ENCODE measurements around the gene DACT2. TPM values are rescaled to one million over a fixed set of nuclear protein-coding genes. Genes with fewer than 3 reads are reported as not detected.

The DACT2 gene
- total RNA-seq, 2 donors from 2014 or later, result not detected

DNA sequence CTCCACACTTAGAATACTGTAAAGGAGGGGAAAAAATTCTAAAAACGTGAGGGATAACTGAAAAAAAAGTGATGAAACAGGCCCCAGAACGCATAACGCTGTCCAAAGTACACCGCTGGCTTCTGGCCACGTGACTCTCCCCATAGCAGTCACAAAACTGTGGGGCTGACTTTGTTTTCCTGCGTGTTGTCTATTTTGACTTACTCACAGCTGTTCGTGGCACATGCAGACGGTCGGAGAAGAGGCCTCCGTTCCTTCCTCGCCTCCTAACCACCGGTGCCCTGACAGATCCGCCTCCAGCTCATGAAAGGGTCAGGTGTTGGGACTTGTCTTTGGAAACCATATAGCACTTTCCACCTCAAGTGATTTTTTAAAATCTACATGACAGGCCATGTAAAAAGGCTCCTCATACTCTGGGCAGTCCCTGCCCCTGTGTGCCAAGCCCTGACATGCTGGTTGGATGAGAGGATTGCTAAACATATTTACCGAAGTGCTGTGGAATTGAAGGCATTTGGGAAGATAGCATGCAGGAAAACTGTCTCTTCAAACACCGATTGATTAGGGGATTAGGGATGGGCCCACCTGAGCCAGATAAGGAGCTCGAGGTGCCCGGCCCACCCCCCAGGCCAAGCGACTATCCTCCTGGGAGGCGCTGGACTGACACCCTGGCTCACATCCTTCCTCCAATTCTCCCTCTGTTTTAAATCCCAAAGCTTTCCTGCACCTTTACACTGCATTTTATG is 54.8 kb downstream of the DACT2 start:
- no peak for ATAC-seq
- no peaks in the 10 kb centered on the region for H3K9me3 ChIP-seq (ENCODE audit: control insufficient read depth, low read length, poor library complexity, severe bottlenecking)

DNA sequence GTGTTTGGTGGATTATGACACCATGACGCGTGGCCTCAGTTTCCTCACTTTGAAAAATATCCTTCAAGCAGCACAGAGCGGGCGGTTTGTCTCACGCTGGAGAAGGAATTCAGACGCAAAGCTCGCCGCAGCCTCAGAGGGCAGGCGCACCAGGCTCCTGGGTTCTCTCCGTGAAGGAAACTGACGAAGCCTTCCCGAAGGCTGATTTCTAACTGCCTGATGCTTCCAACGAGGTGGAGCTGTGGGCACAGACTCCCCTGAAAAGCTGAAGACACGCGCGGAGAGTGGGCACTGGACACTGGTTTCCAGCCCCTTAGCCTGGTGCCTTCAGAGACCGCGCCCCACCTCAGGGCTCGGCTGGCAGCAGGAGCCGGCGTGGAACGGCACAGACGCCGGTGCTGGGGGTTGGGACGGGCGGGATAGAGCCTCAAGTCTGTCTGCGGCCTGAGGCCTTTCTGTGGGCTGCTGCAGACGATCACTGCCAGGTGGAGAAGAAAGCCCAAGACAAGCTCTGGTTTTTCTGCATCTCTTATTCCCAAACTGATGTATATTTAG is 56.1 kb downstream of the DACT2 start:
- Mint-ChIP-seq H3K4me3 (no peak overlapping the region), H3K4me1 (no peaks in the 10 kb centered on the region), H3K27me3 (peaks cover 6% of the 10 kb centered on the region), H3K36me3 (ENCODE audit: low read depth) (no peaks in the 10 kb centered on the region), H3K27ac (no peak overlapping the region)
- ATAC-seq (no peak), DNase-seq (no peak)
- H3K9me3 ChIP-seq (ENCODE audit: control insufficient read depth, low read length, poor library complexity, severe bottlenecking), result no peaks in the 10 kb centered on the region

More for the DNA sequence above, 54.8 kb downstream of the DACT2 start:
- Mint-ChIP-seq H3K27ac (no peak overlapping the region), H3K27me3 (peaks cover 6% of the 10 kb centered on the region), H3K4me1 (peaks cover 2% of the 10 kb centered on the region), H3K4me3 (no peak overlapping the region), H3K36me3 (ENCODE audit: low read depth) (no peaks in the 10 kb centered on the region)
- DNase-seq, result no peak

DNA sequence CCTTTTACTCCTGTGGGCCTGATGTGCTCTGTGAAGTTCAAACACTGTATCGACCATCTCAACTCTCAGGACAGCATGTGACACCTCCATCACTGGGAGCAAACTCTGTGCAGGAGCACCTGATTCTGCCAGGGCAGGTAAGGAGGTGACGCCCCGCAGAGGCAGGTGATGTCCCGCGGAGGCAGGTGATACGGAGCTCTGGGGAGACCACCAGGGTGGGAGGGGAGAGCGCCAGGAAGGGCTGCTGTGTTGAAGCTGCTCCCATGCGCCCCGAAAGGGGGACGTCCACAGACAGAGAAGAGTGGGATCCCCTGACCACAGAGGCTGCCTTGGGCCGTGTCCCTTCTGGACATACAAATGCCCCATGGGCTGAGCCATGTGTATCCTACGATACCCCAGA is 58.3 kb downstream of the DACT2 start:
- ATAC-seq (no peak), DNase-seq (no peak)
- Mint-ChIP-seq H3K36me3 (ENCODE audit: low read depth) (no peaks in the 10 kb centered on the region), H3K27ac (no peak overlapping the region), H3K27me3 (peaks cover 6% of the 10 kb centered on the region), H3K4me1 (no peaks in the 10 kb centered on the region), H3K4me3 (no peak overlapping the region)
- H3K9me3 ChIP-seq (ENCODE audit: control insufficient read depth, low read length, poor library complexity, severe bottlenecking), result no peaks in the 10 kb centered on the region

- no peak overlapping the region for H3K27ac Mint-ChIP-seq
- H3K4me3 Mint-ChIP-seq, result no peak overlapping the region
- no peaks in the 10 kb centered on the region for H3K4me1 Mint-ChIP-seq
- ATAC-seq (no peak), DNase-seq (no peak)
- H3K27me3 Mint-ChIP-seq, result peaks cover 6% of the 10 kb centered on the region
- H3K36me3 Mint-ChIP-seq (ENCODE audit: low read depth), result no peaks in the 10 kb centered on the region
- no peaks in the 10 kb centered on the region for H3K9me3 ChIP-seq (ENCODE audit: control insufficient read depth, low read length, poor library complexity, severe bottlenecking)
These were observed 59.1 kb downstream of the DACT2 start for GRCh38 chr6:168260420-168260987.

- DNase-seq (no peak), ATAC-seq (no peak)
- H3K4me3 Mint-ChIP-seq, result no peak overlapping the region
- H3K4me1 Mint-ChIP-seq, result no peaks in the 10 kb centered on the region
- H3K27me3 Mint-ChIP-seq, result peaks cover 6% of the 10 kb centered on the region
- H3K27ac Mint-ChIP-seq, result no peak overlapping the region
- no peaks in the 10 kb centered on the region for H3K36me3 Mint-ChIP-seq (ENCODE audit: low read depth)
- no peaks in the 10 kb centered on the region for H3K9me3 ChIP-seq (ENCODE audit: control insufficient read depth, low read length, poor library complexity, severe bottlenecking)
These were observed 60.8 kb downstream of the DACT2 start for GRCh38 chr6:168258795-168259194.

DNA sequence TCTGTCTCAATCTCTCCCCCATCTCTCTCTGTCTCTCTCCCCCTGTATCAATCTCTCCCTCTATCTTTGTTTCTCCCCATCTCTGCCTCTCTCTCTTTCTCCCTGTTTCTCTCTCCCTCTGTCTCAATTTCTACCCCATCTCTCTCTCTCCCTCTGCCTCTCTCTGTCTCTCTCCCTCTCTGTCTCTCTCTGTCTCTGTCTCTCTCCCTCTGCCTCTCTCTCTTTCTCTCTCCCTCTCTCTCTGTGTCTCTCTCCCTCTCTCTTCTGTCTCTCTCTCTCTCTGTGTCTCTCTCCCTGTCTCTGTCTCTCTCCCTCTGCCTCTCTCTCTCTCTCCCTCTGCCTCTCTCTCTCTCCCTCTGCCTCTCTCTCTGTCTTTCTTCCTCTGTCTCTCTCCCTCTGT is 62.6 kb downstream of the DACT2 start:
- H3K36me3 Mint-ChIP-seq (ENCODE audit: low read depth), result no peaks in the 10 kb centered on the region
- peaks cover 6% of the 10 kb centered on the region for H3K27me3 Mint-ChIP-seq

More for the DNA sequence above, 62.6 kb downstream of the DACT2 start:
- no peaks in the 10 kb centered on the region for H3K9me3 ChIP-seq (ENCODE audit: control insufficient read depth, low read length, poor library complexity, severe bottlenecking)
- H3K27ac Mint-ChIP-seq, result no peak overlapping the region
- no peaks in the 10 kb centered on the region for H3K4me1 Mint-ChIP-seq
- H3K4me3 Mint-ChIP-seq, result no peak overlapping the region
- ATAC-seq (no peak), DNase-seq (no peak)

Other genes with a start within 250 kb of the DACT2 start
- gene FRMD1, start 240.6 kb downstream of the DACT2 start, total RNA-seq, result not detected
- not detected for gene SMOC2, start 121.4 kb upstream of the DACT2 start, total RNA-seq